Measurements from ENCODE around the gene RILPL2. TPM values are rescaled to one million over a fixed set of nuclear protein-coding genes. Genes with fewer than 3 reads are reported as not detected.

RILPL2 gene
- total and polyA plus RNA-seq, 4 donors, result 1.8 to 2.1 (median 2.0) TPM

DNA sequence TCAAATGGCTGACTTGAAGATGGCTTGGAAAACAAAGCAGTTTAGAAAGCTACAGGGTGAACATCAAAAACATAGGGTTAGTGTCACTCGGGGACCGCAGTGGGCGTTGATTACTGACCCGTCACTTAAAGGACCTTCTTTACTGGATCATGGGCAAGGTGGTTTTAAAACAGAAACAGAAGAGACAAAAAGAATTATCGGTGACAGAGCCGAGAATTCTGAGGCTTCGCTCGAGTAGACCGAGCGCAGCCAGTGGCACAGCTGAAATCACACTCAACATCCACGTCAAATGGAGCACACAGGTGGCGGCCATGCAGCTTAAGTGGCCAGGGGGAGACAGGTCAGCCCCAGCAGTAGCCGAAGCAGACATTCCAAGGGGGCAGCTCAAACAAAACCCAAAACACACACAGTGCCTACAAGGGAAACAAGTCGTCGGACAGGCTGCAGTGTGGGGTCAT is 38.8 kb upstream of the RILPL2 start:
- WGBS, result 94% methylated on average over 15 of the region's 15 CpGs
- no peak for DNase-seq (ENCODE audit: low spot score)
- H3K9ac ChIP-seq (ENCODE audit: low read depth in 1 of 2, low read length in 2 of 2), result no peak overlapping the region
- no peaks in the 10 kb centered on the region for H3K9me3 ChIP-seq (ENCODE audit: control insufficient read depth in 4 of 4, low read length in 3 of 4)
- H3K27ac ChIP-seq (ENCODE audit: low read depth in 1 of 2, low read length in 2 of 2), result no peak overlapping the region
- H3K4me1 ChIP-seq (ENCODE audit: control insufficient read depth in 4 of 4, insufficient read depth in 4 of 4, low read length in 3 of 4), result peaks cover 0 to 12% (median 3%) of the 10 kb centered on the region in 4 donors
- TF ChIP-seq, protein P1, sequence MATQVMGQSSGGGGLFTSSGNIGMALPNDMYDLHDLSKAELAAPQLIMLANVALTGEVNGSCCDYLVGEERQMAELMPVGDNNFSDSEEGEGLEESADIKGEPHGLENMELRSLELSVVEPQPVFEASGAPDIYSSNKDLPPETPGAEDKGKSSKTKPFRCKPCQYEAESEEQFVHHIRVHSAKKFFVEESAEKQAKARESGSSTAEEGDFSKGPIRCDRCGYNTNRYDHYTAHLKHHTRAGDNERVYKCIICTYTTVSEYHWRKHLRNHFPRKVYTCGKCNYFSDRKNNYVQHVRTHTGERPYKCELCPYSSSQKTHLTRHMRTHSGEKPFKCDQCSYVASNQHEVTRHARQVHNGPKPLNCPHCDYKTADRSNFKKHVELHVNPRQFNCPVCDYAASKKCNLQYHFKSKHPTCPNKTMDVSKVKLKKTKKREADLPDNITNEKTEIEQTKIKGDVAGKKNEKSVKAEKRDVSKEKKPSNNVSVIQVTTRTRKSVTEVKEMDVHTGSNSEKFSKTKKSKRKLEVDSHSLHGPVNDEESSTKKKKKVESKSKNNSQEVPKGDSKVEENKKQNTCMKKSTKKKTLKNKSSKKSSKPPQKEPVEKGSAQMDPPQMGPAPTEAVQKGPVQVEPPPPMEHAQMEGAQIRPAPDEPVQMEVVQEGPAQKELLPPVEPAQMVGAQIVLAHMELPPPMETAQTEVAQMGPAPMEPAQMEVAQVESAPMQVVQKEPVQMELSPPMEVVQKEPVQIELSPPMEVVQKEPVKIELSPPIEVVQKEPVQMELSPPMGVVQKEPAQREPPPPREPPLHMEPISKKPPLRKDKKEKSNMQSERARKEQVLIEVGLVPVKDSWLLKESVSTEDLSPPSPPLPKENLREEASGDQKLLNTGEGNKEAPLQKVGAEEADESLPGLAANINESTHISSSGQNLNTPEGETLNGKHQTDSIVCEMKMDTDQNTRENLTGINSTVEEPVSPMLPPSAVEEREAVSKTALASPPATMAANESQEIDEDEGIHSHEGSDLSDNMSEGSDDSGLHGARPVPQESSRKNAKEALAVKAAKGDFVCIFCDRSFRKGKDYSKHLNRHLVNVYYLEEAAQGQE (IDR thresholded peaks at IDR 0.05), result no peak
- no peak for TF ChIP-seq GABPA (IDR thresholded peaks at IDR 0.05 in 1 of 2, conservative IDR thresholded peaks at IDR 0.05 in 1 of 2)
- no peak for TF ChIP-seq SP1 (IDR thresholded peaks at IDR 0.05)
- no peak for TF ChIP-seq HNF4A (conservative IDR thresholded peaks at IDR 0.05)
- no peak for TF ChIP-seq TAF1 (conservative IDR thresholded peaks at IDR 0.05)
- TF ChIP-seq, protein P2, sequence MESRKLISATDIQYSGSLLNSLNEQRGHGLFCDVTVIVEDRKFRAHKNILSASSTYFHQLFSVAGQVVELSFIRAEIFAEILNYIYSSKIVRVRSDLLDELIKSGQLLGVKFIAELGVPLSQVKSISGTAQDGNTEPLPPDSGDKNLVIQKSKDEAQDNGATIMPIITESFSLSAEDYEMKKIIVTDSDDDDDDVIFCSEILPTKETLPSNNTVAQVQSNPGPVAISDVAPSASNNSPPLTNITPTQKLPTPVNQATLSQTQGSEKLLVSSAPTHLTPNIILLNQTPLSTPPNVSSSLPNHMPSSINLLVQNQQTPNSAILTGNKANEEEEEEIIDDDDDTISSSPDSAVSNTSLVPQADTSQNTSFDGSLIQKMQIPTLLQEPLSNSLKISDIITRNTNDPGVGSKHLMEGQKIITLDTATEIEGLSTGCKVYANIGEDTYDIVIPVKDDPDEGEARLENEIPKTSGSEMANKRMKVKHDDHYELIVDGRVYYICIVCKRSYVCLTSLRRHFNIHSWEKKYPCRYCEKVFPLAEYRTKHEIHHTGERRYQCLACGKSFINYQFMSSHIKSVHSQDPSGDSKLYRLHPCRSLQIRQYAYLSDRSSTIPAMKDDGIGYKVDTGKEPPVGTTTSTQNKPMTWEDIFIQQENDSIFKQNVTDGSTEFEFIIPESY (IDR thresholded peaks at IDR 0.05), result no peak
- no peak for TF ChIP-seq HNF4G (IDR thresholded peaks at IDR 0.05)
- no peak for TF ChIP-seq RXRA (IDR thresholded peaks at IDR 0.05)
- no peak for TF ChIP-seq NR2F2 (IDR thresholded peaks at IDR 0.05)
- TF ChIP-seq, protein P3, sequence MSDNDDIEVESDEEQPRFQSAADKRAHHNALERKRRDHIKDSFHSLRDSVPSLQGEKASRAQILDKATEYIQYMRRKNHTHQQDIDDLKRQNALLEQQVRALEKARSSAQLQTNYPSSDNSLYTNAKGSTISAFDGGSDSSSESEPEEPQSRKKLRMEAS (IDR thresholded peaks at IDR 0.05), result no peak
- TF ChIP-seq, protein P4, sequence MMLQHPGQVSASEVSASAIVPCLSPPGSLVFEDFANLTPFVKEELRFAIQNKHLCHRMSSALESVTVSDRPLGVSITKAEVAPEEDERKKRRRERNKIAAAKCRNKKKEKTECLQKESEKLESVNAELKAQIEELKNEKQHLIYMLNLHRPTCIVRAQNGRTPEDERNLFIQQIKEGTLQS (IDR thresholded peaks at IDR 0.05), result no peak
- no peak for TF ChIP-seq YY1 (IDR thresholded peaks at IDR 0.05)
- TF ChIP-seq FOXA1 (IDR thresholded peaks at IDR 0.05), result no peak
- no peak for TF ChIP-seq JUND (IDR thresholded peaks at IDR 0.05)
- TF ChIP-seq RAD21 (IDR thresholded peaks at IDR 0.05), result no peak
- TF ChIP-seq, protein P5, sequence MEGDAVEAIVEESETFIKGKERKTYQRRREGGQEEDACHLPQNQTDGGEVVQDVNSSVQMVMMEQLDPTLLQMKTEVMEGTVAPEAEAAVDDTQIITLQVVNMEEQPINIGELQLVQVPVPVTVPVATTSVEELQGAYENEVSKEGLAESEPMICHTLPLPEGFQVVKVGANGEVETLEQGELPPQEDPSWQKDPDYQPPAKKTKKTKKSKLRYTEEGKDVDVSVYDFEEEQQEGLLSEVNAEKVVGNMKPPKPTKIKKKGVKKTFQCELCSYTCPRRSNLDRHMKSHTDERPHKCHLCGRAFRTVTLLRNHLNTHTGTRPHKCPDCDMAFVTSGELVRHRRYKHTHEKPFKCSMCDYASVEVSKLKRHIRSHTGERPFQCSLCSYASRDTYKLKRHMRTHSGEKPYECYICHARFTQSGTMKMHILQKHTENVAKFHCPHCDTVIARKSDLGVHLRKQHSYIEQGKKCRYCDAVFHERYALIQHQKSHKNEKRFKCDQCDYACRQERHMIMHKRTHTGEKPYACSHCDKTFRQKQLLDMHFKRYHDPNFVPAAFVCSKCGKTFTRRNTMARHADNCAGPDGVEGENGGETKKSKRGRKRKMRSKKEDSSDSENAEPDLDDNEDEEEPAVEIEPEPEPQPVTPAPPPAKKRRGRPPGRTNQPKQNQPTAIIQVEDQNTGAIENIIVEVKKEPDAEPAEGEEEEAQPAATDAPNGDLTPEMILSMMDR (IDR thresholded peaks at IDR 0.05; ENCODE audit: low read depth, low read length, missing input control), result no peak
- TF ChIP-seq FOXA2 (IDR thresholded peaks at IDR 0.05), result no peak
- no peak for TF ChIP-seq EGR1 (IDR thresholded peaks at IDR 0.05; ENCODE audit: low read depth in 2 of 2)
- no peak overlapping the region for H3K4me3 ChIP-seq (ENCODE audit: low read depth in 1 of 3, low read length in 3 of 3)
- H3K27me3 ChIP-seq (ENCODE audit: control insufficient read depth in 4 of 4, insufficient read depth in 4 of 4, low read length in 3 of 4), result no peaks in the 10 kb centered on the region
- H3K36me3 ChIP-seq (ENCODE audit: control insufficient read depth in 4 of 4, insufficient read depth in 3 of 4, low read depth in 1 of 4, low read length in 3 of 4), result peaks cover 0 to 9% (median under 1%) of the 10 kb centered on the region in 4 donors
